OCI-LY3 (cell line): ENCODE measurements around the gene PLOD2.

ENCODE experiments used
- CTCF ChIP-seq: fragments of 200-600, 300-600 bp; sonication (generic); IDR thresholded peaks from 2 replicates; pipeline ENCODE4 v1.5.1; 2014; ENCODE audit warnings: antibody characterized with exemption, low read length, low read depth
- EZH2phosphoT487 ChIP-seq: fragments of 200-600 bp; shearing (Covaris generic); IDR thresholded peaks from 2 replicates; pipeline ENCODE4 v1.6.1; 2018; ENCODE audit warnings: antibody characterized with exemption, mixed run types, low read depth

DNA sequence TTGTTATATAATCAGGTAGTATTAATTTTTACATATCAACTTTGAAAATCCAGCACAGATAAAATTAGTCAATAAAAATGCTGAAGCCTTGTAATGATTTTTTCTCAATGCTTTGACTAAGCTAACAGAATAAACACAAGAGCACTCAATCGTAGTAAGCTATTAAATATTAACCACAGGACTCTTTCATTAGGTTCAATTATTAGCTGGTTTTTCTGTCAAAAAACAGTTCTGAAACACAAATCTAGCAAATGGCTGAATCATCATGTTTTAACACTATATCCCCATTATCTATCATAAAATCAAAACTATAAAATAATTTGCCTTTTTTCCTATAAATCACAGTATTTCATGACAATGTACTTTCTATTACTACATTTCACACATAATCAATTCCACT is 69.6 kb downstream of the PLOD2 start:
- TF ChIP-seq CTCF (no peak), EZH2phosphoT487 (no peak)
